Activated effector memory CD4-positive, alpha-beta T cell treated with anti-CD3 and anti-CD28 coated beads, Interleukin-2, amount 50 U/mL, for 16 hours (primary cell): ENCODE measurements around the gene CFAP20DC.
"Not testable (repeated sequence)": the region's sequence is repeated elsewhere in the genome, so short reads cannot be mapped to it uniquely, and the experiment has no call there.

Experiments
- DNase-seq: peaks from one replicate; pipeline ENCODE4 v3.0.0-alpha.2; 2020

The CFAP20DC gene

DNA sequence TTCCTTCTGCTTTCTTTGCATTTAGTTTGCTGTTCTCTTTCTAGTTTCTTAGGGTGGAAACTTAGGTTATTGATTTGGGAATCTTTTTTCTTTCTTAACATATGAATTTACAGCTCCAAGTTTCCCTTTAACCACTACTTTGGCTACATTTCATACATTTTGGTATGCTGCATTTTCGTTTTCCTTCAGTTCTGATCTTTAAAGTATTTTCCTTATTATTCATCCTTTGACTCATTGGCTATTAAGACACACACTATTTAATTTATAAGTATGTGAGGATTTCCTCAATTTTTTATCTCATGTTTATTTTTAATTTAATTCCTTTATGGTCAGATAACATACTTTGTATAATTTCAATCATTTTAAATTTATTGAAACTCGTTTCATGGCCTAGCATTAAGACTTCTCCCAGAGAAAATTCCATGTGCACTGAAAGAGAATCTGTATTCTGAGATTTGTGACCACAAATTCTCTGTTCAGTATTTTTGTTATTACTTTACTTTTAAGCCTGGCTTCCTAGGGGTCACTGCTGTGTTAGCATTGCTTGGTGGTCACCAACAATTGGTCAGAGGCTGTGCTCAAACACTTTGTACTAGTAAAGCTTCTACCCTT is 87.7 kb downstream of the CFAP20DC start:
- DNase-seq: no peak

DNA sequence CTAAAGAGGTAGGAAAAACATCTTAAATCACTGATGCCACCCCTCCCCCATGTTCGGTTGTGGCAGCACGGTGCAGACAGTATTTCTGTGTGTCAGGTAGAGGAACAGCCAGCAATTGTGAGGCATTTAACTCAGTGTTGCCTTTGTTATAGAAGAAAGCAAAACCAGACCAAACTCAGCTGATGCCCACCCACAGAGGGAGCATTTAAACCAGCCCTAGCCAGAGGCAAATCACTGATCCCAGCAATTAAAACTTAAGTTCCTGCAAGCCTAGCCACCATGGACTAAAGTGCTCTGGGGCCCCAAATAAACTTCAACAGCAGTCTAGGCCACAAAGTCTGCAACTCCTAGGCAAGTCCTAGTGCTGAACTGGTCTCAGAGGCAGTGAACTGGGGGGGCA is 94.5 kb downstream of the CFAP20DC start:
- no peak for DNase-seq

DNA sequence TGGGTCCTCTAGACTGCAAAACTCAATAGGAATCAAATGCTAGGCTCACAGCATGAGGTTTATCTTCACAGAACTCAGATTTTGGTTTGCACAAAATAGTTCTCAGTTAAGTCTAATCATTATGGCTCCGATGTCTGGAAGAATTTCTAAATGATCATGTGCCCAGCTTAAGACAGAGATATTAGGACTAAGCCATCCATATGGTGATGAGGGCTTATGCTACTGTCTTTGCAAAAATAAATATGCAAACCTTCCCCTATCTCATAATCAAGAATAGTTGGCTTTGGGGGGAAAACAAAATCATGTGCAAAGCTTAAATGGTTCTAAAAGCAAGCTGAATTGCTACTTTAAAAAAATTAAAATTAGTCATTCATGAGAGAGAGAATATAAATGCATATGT is 96.5 kb downstream of the CFAP20DC start:
- no peak for DNase-seq

DNA sequence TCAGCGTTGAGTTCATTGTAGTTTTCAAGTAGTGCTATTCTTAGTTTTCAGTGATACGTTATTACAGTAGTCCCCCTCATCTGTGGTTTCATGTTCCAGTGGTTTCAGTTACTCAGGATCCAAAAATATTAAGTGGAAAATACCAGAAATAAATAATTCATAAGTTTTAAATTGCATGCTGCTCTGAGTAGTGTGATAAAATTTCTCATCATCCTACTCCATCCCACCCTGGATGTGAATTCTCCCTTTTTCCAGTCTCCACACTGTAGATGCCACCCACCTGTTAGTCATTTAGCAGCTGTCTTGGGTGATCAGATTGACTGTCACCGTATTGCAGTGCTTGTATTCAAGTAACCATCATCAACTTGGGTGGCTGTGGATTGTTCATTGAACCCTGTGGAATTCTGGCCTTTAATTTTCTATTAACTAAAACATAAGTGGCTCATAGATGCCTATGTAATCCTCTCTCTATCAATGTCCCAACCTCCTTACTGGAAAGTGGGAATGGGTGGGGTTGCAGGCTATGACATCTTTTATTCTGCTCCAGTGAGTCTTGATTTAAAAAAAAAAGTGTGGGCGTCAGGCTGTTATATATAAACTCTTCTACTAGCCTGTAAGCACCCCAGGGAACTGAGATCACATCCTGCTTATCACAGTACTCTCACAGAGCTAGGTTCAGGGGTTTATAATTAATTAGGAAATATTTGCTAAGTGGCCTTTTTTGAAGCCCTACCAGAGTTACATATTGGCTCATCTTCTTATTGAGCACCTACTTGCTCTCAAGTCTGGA is 97.5 kb downstream of the CFAP20DC start:
- DNase-seq: no peak

DNA sequence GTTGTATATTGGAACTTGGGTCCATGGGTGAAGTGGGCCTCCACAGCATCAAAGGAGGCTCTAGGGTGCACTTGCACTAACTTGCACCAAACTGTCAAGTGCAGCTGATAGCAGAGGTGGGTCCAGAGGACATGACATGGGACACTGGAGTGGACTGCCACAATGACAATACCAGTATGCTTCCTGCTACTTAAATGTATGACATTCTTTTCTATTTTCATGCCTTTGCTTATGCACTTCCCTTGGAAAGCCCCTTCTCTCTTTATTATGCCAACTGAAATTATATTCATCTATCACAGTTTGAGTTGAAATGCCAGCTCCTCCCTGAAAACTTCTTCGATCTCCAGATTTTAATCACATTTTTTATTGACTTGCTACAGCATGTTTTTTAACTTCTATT is 101.8 kb downstream of the CFAP20DC start:
- DNase-seq: no peak

DNA sequence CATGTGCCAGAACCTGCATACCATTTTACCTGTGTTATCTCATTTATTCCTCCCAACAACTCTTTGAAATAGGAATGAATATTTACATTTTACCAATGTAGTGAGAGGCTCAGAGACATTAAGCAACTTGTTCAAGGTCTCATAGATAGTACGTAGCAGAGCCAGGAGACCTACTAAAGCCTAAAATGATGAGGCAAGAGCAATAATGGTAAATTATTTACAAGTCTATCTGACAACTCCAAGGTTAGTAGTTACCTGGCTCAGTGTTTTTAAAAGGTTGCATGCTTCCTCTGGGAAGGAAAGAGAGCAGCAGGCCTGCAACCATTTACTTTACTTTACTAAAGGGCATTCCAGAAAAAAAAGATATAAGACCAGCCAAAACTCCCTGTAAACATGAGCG is 103.0 kb downstream of the CFAP20DC start:
- no peak for DNase-seq

DNA sequence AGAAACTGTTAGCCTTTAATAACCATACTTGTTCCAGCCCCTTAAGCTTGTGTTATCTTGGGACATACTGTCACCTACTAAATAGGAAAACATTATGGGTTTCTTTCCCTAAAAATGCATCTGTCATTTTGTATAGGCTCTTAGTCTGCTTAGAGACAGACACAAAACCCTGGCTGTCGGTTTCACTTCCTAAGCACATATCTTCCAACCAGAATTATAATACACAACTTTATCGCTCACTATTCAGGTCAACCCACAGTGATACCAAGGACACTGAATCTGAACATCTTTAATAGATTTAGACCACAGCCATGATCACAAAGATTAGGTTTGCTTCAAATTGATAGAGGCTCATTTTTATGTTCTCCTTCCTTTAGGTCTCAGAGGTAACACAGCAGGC is 111.8 kb downstream of the CFAP20DC start:
- no peak for DNase-seq

DNA sequence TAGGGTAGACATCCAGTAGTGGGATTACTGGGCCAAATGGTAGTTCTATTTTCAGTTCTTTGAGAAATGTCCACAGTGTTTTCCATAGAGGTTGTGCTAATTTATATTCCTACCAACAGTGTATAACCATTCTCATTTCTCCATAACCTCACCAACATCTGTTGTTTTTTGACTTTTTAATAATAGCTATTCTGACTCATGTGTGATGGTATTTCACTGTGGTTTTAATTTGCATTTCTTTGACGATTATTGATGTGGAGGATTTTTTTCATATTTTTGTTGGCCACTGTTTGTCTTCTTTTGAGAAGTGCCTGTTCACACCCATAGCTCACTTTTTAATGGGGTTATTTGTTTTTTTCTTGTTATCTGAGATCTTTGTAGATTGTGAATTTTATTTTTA is 125.2 kb downstream of the CFAP20DC start:
- no peak for DNase-seq

DNA sequence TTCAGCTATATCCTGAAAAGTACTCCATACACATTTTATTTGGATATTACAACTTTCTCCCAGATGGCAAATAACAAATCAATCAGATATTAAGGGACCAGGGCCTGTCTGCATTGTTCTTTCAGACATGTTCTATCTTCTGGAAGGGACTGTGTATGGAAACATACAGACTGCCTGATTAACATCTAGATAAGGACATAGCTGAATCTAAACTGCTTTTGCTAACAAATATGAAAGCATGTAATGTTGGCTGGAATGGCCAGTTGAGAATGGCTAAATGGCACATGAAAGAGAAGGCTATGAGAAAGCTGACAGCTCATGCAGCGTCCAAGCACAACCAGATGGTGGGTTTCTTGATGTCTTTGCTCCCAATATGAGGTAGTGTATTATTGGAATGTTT is 149.4 kb downstream of the CFAP20DC start:
- DNase-seq: no peak

DNA sequence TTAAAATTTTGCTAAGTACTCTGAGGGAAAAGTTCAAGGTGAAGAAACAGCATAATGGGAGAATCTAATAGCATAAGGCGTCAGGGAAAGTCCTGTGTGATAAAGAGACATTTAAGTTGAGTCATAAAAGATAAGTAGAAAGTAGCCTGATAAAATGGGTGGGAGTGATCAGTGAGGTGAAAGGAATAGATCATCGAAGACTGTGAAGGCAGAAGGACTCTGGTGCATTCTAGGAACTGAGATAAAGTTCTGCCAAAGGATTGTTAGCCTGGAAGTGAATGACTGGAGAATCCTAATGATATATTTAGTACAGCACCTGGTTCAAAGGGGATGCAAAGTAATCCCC is 149.9 kb downstream of the CFAP20DC start:
- DNase-seq: no peak

DNA sequence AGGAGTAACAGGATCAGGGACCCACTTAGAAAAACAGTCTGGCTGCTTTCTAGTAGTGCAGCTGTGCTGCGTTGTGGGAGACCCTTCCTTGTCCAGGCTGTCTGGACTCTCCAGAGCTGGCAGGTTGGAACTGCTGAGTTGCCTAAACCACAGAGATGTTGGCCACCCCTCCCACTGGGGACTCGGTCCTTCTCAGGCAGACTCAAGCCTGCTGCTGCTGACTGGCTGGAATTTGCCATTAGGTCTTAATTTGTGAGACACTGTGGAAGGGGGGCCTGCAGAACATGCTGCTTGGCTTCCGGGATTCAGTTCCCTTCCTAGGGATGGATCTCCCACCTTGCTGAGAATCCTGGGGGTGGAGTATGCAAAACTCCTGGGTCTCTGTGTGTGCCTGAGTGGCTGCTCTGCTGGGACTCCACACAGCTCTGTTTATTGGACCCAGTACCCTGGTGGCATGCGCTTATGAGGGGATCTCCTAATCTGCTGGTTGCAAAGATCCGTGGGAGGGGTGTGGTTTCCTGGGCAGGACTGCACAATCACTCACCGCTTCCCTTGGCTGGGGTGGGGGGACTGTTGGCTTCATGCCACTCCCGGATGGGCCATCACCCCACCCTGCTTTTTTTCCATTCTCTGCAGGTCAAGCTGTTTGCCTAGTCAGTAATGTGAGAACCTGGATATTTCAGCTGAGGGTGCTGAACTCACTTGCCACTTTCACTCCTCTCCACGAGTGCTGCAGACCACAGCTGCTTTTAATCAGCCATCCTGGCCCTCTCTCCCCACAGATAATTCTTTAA is 150.5 kb downstream of the CFAP20DC start:
- DNase-seq: peak; percentile 73

DNA sequence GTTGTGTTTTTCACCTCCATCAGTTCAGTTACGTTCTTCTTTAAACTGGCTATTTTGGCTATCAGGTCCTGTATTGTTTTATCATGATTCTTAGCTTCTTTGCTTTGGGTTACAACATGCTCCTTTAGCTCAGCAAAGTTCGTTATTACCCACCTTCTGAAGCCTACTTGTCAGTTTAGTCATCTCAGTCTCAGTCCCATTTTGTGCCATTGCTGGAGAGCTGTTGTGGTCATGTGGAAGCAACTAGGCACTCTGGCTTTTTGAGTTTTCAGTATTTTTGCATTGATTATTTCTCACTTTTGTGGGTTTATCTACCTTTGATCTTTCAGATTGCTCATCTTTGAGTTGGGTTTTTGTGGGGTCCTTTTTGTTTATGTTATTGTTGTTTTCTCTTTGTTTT is 151.3 kb downstream of the CFAP20DC start:
- DNase-seq: no peak

DNA sequence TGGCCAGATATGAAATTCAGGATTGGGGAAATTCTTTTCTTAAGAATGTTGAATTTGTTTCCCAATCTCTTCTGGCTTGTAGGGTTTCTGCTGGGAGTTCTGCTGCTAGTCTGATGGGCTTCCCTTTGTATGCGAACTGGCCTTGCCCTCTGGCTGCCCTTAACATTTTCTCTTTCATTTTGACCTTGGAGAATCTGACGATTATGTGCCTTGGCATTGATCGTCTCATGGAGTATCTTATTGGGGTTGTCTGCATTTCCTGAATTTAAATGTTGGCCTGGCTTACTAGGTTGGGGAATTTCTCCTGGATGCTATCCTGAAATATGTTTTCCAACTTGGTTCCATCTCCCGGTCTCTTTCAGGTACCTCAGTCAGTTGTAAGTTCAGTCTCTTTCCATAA is 152.2 kb downstream of the CFAP20DC start:
- DNase-seq: no peak

DNA sequence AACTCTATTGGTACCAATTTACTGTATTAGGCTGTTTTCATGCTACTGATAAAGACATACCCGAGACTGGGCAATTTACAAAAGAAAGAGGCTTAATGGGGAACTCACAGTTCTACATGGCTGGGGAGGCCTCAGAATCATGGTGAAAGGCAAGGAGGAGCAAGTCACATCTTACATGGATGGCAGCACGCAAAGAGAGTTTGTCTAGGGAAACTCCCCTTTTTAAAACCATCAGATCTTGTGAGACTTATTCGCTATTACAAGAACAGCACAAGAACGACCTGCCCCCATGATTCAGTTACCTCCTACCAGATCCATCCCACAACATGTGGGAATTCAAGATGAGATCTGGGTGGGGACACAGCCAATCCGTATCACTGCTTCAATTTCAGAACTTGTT is 154.1 kb downstream of the CFAP20DC start:
- DNase-seq: not testable (repeated sequence)

DNA sequence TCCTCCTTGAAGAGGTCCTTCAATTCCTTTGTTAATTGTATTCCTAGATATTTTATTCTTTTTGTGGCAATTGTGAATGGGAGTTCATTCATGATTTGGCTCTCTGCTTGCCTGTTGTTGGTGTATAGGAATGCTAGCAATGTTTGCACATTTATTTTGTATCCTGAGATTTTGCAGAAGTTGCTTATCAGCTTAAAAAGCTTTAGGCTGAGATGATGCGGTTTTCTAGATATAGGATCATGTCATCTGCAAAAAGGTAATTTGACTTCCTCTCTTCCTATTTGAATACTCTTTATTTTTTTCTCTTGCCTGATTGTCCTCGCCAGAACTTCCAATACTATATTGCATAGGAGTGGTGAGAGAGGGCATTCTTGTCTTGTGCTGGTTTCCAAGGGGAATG is 157.3 kb downstream of the CFAP20DC start:
- DNase-seq: not testable (repeated sequence)

DNA sequence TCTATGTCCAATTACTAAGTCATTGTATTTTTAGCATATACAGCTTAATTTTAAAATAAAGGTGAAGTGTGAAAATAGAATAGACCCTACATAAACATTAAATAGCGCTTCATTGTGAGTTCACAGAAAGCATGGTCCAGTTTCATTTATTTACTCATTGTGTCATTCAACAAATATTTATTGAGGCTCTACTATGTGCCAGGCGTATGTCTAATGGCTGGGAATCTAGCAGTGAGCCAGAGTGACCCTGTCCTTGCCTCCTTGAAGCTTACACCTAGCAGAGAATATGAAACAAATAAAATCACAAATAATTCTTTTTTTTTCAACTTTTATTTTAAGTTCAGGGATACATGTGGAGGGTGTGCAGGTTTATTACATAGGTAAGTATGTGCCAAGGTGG is 161.7 kb downstream of the CFAP20DC start:
- no peak for DNase-seq

DNA sequence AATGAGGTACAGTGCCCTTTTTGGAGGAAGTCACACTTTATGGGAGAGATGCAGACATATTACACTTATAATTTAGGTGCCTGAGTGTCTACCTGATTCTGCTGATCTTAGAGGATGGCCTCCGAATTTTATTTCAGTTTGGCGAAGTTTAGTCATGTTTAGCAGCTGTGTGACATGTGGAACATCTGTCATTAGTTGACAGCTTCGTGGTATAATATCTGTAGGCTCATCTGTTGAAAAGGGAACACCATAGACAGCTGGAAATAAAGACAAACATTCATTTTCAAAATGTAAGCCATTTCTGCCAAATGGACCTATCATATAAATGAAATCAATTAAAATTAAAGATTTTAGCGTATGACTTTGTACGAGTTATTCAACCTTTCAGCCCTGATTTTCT is 165.4 kb downstream of the CFAP20DC start:
- no peak for DNase-seq

DNA sequence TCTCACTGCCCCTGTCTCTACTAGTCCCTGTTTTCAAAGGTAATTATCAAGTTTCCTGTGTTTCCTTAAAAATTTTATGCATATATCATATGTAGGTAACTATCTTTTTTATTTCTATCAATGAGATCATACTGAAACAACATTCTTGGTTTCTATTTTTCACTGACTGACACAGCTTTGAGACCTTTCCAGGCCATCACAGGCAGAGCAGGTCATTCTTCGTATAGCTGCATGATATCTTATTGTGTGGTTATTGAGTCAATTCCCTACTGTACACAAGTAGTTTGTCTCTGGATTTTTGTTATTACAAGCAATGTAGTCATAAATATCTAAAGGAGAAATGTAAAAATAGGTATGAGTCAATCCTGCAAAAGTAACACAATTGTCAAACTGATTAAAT is 169.6 kb downstream of the CFAP20DC start:
- no peak for DNase-seq

DNA sequence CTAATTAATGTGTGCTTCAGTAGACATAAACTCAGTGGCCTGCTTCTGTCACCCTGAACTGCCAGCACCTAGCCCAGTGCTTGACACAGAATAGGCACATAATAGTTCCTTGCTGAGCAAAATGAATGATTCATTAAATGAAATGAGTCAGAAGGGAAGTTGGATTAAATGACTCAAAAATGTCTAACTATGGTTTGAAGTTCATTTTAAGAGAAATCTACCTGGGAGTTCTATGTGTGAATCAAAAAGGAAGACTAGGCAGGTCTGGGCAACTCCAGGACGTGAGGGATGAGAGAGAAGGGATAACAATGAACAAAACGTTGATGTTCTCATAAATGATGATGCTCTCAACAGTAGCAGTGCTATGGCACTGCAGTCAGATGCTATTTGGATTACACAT is 175.0 kb downstream of the CFAP20DC start:
- DNase-seq: no peak

DNA sequence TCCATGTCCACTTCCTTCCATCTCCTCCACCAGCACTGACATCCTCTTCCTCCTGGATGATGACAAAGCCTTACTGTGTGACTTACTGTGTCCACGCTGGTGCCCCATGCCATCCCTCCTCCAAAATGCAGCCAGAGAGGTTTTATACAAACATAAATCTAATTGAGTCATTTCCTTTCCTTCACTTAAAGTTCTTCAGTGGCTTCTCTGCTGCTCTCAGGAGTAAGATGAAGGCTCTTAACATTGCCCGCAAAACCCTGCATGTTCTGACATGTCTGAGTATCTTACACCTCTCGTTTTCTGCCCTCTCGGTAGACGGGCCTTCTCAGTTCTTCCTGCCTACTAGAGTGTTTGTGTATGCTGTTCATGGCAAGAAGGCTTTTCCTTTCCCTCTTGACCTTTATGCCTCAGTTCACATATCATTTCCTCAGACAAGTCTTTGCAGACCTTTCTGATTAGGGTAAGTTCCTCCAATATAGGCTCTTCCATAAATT is 175.5 kb downstream of the CFAP20DC start:
- no peak for DNase-seq

DNA sequence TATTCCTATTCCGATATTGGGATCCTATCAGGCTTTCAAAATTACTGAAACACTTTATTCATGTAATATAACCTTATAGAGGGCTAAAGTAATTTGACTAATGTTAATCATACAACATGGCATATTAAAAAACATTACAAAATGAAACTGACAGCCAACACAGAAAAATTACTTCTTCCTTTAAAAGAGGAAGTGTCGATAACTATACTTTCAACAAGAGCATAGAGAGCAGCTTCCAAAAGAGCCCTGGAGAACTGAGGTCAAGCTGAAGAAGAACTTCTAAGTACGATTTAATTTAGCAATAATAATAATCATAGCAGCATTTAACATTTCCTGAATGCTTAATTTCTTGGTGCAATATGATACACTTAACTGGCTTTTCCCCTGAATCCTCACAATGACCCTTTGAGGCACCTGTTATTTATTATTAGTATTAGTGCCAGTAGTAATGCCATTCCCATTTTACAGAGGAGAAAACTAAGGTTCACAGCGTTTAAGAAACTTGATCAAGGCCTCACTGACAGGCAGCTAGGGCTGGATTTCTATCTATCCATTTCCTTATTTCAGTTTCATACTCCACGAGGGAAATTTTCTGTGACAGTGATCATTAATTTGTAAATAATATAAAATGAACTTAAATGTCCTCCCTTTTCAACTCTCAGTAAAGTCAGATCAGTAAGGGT is 181.6 kb downstream of the CFAP20DC start:
- DNase-seq: no peak

DNA sequence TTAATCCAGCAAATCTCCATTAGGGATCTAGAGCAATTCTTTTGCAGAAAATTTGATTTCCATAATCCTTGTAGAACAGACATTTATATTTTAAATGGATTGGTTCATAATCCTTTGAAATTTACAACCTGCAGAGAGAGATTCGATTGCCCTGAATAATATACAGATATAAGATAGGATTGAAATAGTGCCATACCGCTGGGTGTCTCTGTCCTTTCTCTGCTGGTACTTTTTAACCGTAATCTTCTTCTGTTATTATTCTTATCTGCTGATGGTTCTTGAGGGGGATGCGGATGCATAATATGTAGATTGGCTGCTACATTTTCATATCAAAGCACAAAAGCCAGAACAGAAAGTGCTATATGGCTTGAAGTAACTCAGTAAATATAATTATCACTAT is 182.2 kb downstream of the CFAP20DC start:
- no peak for DNase-seq

DNA sequence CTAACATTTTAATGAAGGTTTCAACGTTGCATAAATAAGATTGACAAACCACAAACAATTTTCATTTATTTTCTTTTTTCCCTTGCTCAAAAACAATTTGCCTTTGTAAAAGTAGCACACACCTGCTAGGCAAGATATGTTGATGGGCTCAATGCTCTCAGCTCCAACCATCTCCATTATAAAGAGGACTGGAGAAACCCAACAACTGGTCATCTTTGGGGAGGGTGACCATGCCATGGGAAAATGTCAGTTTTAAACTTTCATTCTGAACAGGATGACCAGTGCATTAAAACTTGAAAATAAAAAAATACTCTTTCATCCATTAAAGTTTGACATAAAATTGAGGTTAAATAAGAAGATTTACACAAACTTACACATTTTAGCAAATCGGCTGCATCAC is 183.7 kb downstream of the CFAP20DC start:
- no peak for DNase-seq
